Lower leg skin (tissue), 4 donors: ENCODE results near the gene LPIN1. TPM values are rescaled to one million over a fixed set of nuclear protein-coding genes. Genes with fewer than 3 reads are reported as not detected.
"Not testable (repeated sequence)": the region's sequence is repeated elsewhere in the genome, so short reads cannot be mapped to it uniquely, and the experiment has no call there.

ENCODE experiments used
- DNase-seq, 2 donors: peaks; one replicate each; pipeline ENCODE4 v3.0.0-alpha.2; 2019; ENCODE audit warnings: low spot score in 2 of 2
- H3K4me3 ChIP-seq: fragments of 200-600 bp; sonication (generic); 2 replicates; pipeline ENCODE4 v1.5.1; 2017; ENCODE audit warnings: mild to moderate bottlenecking, low read depth; ENCODE audit not compliant: poor library complexity, severe bottlenecking
- CTCF ChIP-seq, 3 donors: fragments of 450-650 bp; IDR thresholded peaks; one replicate each; pipeline ENCODE4 v1.5.1; 2016; ENCODE audit warnings: antibody characterized with exemption in 3 of 3, mild to moderate bottlenecking in 3 of 3, moderate library complexity in 2 of 3
- POLR2A ChIP-seq, 2 donors: fragments of 450-650 bp; IDR thresholded peaks; one replicate each; pipeline ENCODE4 v1.6.1; 2016 to 2017; ENCODE audit warnings: antibody characterized with exemption in 2 of 2, mild to moderate bottlenecking in 1 of 2, moderate library complexity in 1 of 2
- WGBS, 2 donors: methylation state at CpG; one replicate each; pipeline ENCODE4 v1.1.5; 2018; 5-methylcytosine and 5-hydroxymethylcytosine counted together
- intact Hi-C: fragments of 100-400 bp; cut with DNase I; formaldehyde crosslinking; loops from one replicate; pipeline ENCODE4 v1.15.0; 2023; ENCODE audit warnings: low total_unique reads
- total RNA-seq, 4 donors: library from RNA; depleted of rRNA; stranded (reverse); fragments of >200 nt; gene quantifications; one replicate each; pipeline ENCODE4 v1.1.0, GENCODE V29; 2016

Gene LPIN1
- total RNA-seq, 4 donors from 2014 or later, result 15.6 to 45.8 (median 35.0) TPM

- TF ChIP-seq POLR2A (IDR thresholded peaks at IDR 0.05) (no peak), CTCF (IDR thresholded peaks at IDR 0.05) (no peak)
- no peak overlapping the region for H3K4me3 ChIP-seq
- DNase-seq, result no peak
- WGBS, 2 donors, result 85 to 88% methylated on average over 5 of the region's 5 CpGs
- intact Hi-C loops, result no loop called here
Measured at GRCh38 chr2:11819235-11819729, 72.8 kb downstream of the LPIN1 start.

GRCh38 chr2:11820650-11821049 is 74.2 kb downstream of the LPIN1 start:
- no peak for DNase-seq
- H3K4me3 ChIP-seq, result no peak overlapping the region
- TF ChIP-seq POLR2A (IDR thresholded peaks at IDR 0.05), result no peak
- no peak for TF ChIP-seq CTCF (IDR thresholded peaks at IDR 0.05)
- intact Hi-C loops, result no loop called here
- 88 to 93% methylated on average over 2 of the region's 2 CpGs for WGBS, 2 donors

GRCh38 chr2:11821705-11822104 is 75.3 kb downstream of the LPIN1 start:
- intact Hi-C loops, result no loop called here
- TF ChIP-seq CTCF (IDR thresholded peaks at IDR 0.05) (no peak), POLR2A (IDR thresholded peaks at IDR 0.05) (no peak)
- 81 to 88% methylated on average over 3 of the region's 3 CpGs for WGBS, 2 donors

GRCh38 chr2:11822359-11822745 is 75.9 kb downstream of the LPIN1 start:
- DNase-seq, H3K4me3 ChIP-seq, intact Hi-C loops: not testable (repeated sequence)
- WGBS, 2 donors, result 90 to 92% methylated on average over 4 of the region's 4 CpGs

More at GRCh38 chr2:11821705-11822104, 75.3 kb downstream of the LPIN1 start:
- peak in 1 of 2 donors; percentile 52 for DNase-seq
- no peak overlapping the region for H3K4me3 ChIP-seq

- peak in 1 of 2 donors; percentile 76 for DNase-seq
- H3K4me3 ChIP-seq, result no peak overlapping the region
- WGBS, 2 donors, result 70 to 83% methylated on average over 19 of the region's 19 CpGs
- TF ChIP-seq POLR2A (IDR thresholded peaks at IDR 0.05), result no peak
- TF ChIP-seq CTCF (IDR thresholded peaks at IDR 0.05), result no peak
- intact Hi-C loops, result no loop called here
Measured at GRCh38 chr2:11822746-11823451, 76.5 kb downstream of the LPIN1 start.

- intact Hi-C loops, result no loop called here
- DNase-seq, result no peak
- 53 to 59% methylated on average over 16 of the region's 16 CpGs for WGBS, 2 donors
Measured at GRCh38 chr2:11824901-11825828, 78.7 kb downstream of the LPIN1 start.

More at GRCh38 chr2:11824901-11825828, 78.7 kb downstream of the LPIN1 start:
- no peak overlapping the region for H3K4me3 ChIP-seq
- no peak for TF ChIP-seq CTCF (IDR thresholded peaks at IDR 0.05)
- no peak for TF ChIP-seq POLR2A (IDR thresholded peaks at IDR 0.05)
